ENCODE data around the gene XYLT1.

DNA sequence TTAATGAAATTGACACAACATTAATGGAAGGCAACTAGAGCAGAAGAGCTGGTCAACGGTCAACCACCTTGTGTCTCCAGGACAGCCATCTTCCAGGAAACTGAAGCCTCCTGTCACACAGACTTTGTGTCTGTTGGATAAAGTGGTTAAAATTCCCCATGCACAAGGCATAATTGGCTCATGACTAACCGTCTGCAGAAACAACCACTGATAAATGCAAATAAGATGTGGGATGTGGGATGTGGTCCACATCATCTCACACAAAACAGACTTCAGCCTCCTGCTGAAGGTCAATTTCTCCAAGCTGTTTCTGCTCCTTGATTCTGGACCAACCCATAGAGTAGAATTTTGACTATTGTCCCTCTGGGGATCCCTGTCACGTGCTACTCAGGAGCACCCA, 26.9 kb upstream of the XYLT1 start:
- TF ChIP-seq EZH2 (IDR thresholded peaks at IDR 0.05; ENCODE audit: insufficient read depth, poor library complexity, severe bottlenecking) (no peak), EZH2phosphoT487 (IDR thresholded peaks at IDR 0.05; ENCODE audit: insufficient read depth, low read depth) (no peak)
